HepG2 (cell line): Measurements from ENCODE around the gene DENND1C. TPM values are rescaled to one million over a fixed set of nuclear protein-coding genes. Genes with fewer than 3 reads are reported as not detected.

Source experiments
- ATAC-seq: fragments of 200-7000 bp; cut with Tn5 transposase; 3 replicates; pipeline ENCODE4 v1.9.1; 2020; ENCODE audit warnings: mild to moderate bottlenecking, moderate library complexity
- BruUV-seq: library from RNA; stranded (reverse); fragments of 400-500 nt; replicated peaks from 2 replicates; lab custom pipeline; 2021; lab: Mats Ljungman, UMichigan
- CTCF ChIA-PET: fragments of 300-600 bp; formaldehyde crosslinking; extraction: SDS; loops from one replicate; lab custom pipeline; 2021; ENCODE audit warnings: low total read pairs, inconsistent platforms, low intra/inter-chr PET ratio; lab: Yijun Ruan, JAX
- POLR2A ChIA-PET: fragments of 350-600 bp; sonication (Branson Sonifier 250); formaldehyde crosslinking; loops from one replicate; lab custom pipeline; 2020; ENCODE audit warnings: antibody characterized with exemption, inconsistent platforms; lab: Yijun Ruan, JAX
- DNase-seq: peaks from one replicate; pipeline ENCODE4 v3.0.0-alpha.2; 2015; ENCODE audit warnings: low spot score
- FAIRE-seq: peaks from 3 replicates; lab custom pipeline; 2011; peaks lifted over from hg19 to GRCh38; lab: Jason Lieb, UNC
- H2AFZ ChIP-seq: one replicate; pipeline ENCODE4 v1.6.1; 2011; ENCODE audit warnings: low read length, inconsistent platforms
- H3K27ac ChIP-seq: fragments of 300-600 bp; 3 replicates; pipeline ENCODE4 v1.8.0; 2011; ENCODE audit warnings: mixed run types, mild to moderate bottlenecking, mixed read lengths, low read length, inconsistent platforms; ENCODE audit not compliant: insufficient read depth; ENCODE audit errors: extremely low read length
- H3K27me3 ChIP-seq, 2 experiments: fragments of 200-600 bp in 1 of 2; 2 replicates in 1 of 2; 3 replicates in 1 of 2; pipeline versions ENCODE4 v1.6.0 to v1.8.0; 2011; ENCODE audit warnings: low read length in 2 of 2, mild to moderate bottlenecking in 2 of 2, moderate library complexity in 2 of 2, inconsistent platforms in 1 of 2; ENCODE audit not compliant: insufficient read depth in 2 of 2, control insufficient read depth in 1 of 2
- H3K36me3 ChIP-seq, 2 experiments: fragments of 200-600 bp in 1 of 2; replicated peaks in 1 of 2; 2 replicates in 1 of 2; 3 replicates in 1 of 2; pipeline versions ENCODE4 v1.5.1 to v1.8.0; 2011; ENCODE audit warnings: low read length in 2 of 2, inconsistent platforms in 1 of 2; ENCODE audit not compliant: insufficient read depth in 2 of 2, control insufficient read depth in 1 of 2
- H3K4me1 ChIP-seq: 2 replicates; pipeline ENCODE4 v1.5.1; 2012; ENCODE audit warnings: low read length, inconsistent platforms; ENCODE audit not compliant: insufficient read depth
- H3K4me2 ChIP-seq: 2 replicates; pipeline ENCODE4 v1.6.0; 2011; ENCODE audit warnings: low read depth, low read length, inconsistent platforms
- H3K4me3 ChIP-seq, 3 experiments: fragments of 200-600 bp in 1 of 3; sonication (generic), shearing (Covaris generic) in 1 of 3; replicated peaks in 1 of 3; 2 replicates each; pipeline ENCODE4 v1.5.1; 2011 to 2016; ENCODE audit warnings: low read length in 3 of 3, inconsistent platforms in 2 of 3, low read depth in 2 of 3, mild to moderate bottlenecking in 2 of 3, control low read depth in 1 of 3, mixed read lengths in 1 of 3; ENCODE audit not compliant: insufficient read depth in 1 of 3
- H3K79me2 ChIP-seq: one replicate; pipeline ENCODE4 v1.6.1; 2011; ENCODE audit warnings: low read length, inconsistent platforms; ENCODE audit not compliant: insufficient read depth
- H3K9ac ChIP-seq: 2 replicates; pipeline ENCODE4 v1.6.0; 2011; ENCODE audit warnings: mild to moderate bottlenecking, low read depth, low read length, inconsistent platforms; ENCODE audit not compliant: insufficient read depth
- H3K9me3 ChIP-seq: 2 replicates; pipeline ENCODE4 v1.5.1; 2012; ENCODE audit warnings: mild to moderate bottlenecking, low read length
- H4K20me1 ChIP-seq: 2 replicates; pipeline ENCODE4 v1.6.0; 2011; ENCODE audit warnings: inconsistent platforms, mild to moderate bottlenecking, low read length, moderate library complexity; ENCODE audit not compliant: insufficient read depth
- ELF4 ChIP-seq: sonication (generic); formaldehyde crosslinking; IDR thresholded peaks from 2 replicates; pipeline ENCODE4 v1.5.0; 2020; ENCODE audit warnings: missing genetic modification reagents, mild to moderate bottlenecking, moderate library complexity, borderline replicate concordance
- SALL2 ChIP-seq: sonication (generic); formaldehyde crosslinking; IDR thresholded peaks from 2 replicates; pipeline ENCODE4 v1.8.1; 2023; ENCODE audit warnings: mild to moderate bottlenecking, missing genetic modification reagents, inconsistent platforms
- ZNF101 ChIP-seq: sonication (generic); formaldehyde crosslinking; IDR thresholded peaks from 2 replicates; pipeline ENCODE4 v1.4.0; 2020; ENCODE audit warnings: mild to moderate bottlenecking, low read depth, missing genetic modification reagents, borderline replicate concordance
- ZSCAN31 ChIP-seq: sonication (generic); formaldehyde crosslinking; IDR thresholded peaks from 2 replicates; pipeline ENCODE4 v1.5.0; 2020; ENCODE audit warnings: low read depth, mild to moderate bottlenecking, missing genetic modification reagents
- WGBS: methylation state at CpG from one replicate; pipeline ENCODE4 v1.1.6; 2017; ENCODE audit warnings: low lambda C conversion rate; 5-methylcytosine and 5-hydroxymethylcytosine counted together
- in situ Hi-C: cut with HindIII; loops from 2 replicates; pipeline ENCODE4 v1.10.0; 2017; ENCODE audit warnings: low pct_unique_long_range_greater_than_20kb; ENCODE audit not compliant: extremely low pct_ligation_motif_present
- intact Hi-C: fragments of 100-400 bp; cut with micrococcal nuclease; formaldehyde crosslinking; loops from one replicate; pipeline ENCODE4 v1.10.0; 2022; ENCODE audit not compliant: unreplicated experiment
- polyA plus RNA-seq, 8 experiments: library from polyadenylated mRNA; depleted of rRNA in 3 of 8; stranded (reverse) in 7 of 8; unstranded in 1 of 8; fragments of >200 nt; fragmentation: Illumina TruSeq in 4 of 8; extraction: Trizol in 4 of 8; gene quantifications; 2 replicates each; pipeline versions ENCODE4 v1.2.1 to v1.2.3, GENCODE V29; 2011 to 2016; ENCODE audit warnings: low read depth in 4 of 8, missing spikeins in 1 of 8, mixed read lengths in 1 of 8; ENCODE audit not compliant: insufficient read depth in 1 of 8
- total RNA-seq, 5 experiments: library from RNA; depleted of rRNA; stranded (reverse); fragments of >200 nt; fragmentation: Illumina TruSeq; extraction: Trizol; gene quantifications; 2 replicates each; pipeline ENCODE4 v1.2.3, GENCODE V29; 2016; ENCODE audit warnings: low read depth in 1 of 5
- TF ChIP-seq, protein P1 (sequence below): fragments of 450-650 bp; IDR thresholded peaks from 2 replicates; pipeline ENCODE4 v1.6.1; 2016
- TF ChIP-seq, protein P2 (sequence below): sonication (generic); formaldehyde crosslinking; IDR thresholded peaks from 2 replicates; pipeline ENCODE4 v1.5.1; 2020; ENCODE audit warnings: mild to moderate bottlenecking, missing genetic modification reagents

Gene DENND1C
- total and polyA plus RNA-seq, 2 of the 13 experiments (the other 11 are each of a cell fraction or from before 2014, with no cell fraction given), result 0.04 to 0.73 TPM

DNA sequence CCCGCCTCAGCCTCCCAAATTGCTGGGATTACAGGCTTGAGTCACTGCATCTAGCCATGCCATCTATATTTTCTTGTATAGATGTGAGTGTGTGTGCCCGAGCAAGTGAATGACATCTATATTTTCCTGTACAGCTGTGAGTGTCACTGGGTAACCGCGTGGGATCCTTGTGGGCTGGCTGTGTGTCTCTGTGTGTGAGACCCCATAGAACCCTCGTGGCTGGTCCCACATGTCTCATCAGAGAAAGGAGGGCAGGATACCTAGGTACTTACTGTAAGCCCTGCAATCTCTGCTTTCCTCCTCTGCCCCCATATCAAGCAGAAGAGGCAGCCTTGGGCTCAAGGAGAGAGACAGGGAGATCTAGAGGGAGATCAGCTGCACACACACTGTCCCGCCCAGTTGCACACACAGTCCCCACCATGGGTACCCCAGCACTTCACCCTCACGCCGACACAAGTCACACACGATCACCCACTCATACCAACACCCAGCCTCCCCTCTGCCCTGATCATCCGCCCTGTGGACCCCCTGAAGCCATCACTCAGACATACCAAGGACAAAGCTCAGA lies 655 bp downstream of the DENND1C start:
- no peak for ATAC-seq

DNA sequence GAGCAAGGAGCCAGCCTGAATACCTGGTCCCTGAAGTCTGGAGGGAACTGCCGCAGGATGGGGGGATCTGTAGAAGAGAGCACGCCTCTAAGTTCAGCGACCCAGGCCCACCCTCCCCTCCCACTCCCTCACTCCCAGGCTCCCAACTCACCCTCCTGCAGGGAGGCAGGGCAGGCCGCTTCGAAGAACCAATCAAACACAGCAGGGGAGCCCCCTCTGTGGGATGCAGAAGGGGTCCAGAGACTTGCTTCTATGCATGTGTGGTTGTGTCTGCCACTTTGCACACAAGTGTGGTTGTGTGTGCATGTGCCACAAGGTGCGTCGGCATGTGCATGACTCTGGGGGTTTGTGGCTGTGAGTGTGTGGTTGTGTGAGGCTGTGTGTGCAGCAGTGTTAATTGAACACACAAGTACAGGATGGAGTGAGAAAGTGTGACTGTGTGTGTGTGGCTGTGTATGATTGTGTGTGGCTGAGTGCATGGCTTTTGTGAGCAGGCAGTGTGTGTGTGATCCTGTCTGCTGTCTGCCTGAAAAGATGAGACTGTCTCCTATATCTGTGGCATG lies 1.7 kb downstream of the DENND1C start:
- Histone ChIP-seq H3K27me3 (peaks cover 2 to 16% of the 10 kb centered on the region in 2 experiments; a peak in 3 of 5 replicates), H3K4me3 (no peak overlapping the region), H3K9me3 (no peaks in the 10 kb centered on the region), H3K4me2 (no peak overlapping the region), H2AFZ (no peak overlapping the region), H3K9ac (no peak overlapping the region), H3K36me3 (no peaks in the 10 kb centered on the region), H3K4me1 (peaks cover 27% of the 10 kb centered on the region), H3K27ac (no peak overlapping the region), H3K79me2 (no peaks in the 10 kb centered on the region), H4K20me1 (no peaks in the 10 kb centered on the region)
- ChIA-PET POLR2A (no interaction called here), CTCF (no interaction called here)
- in situ Hi-C loops (no loop called here), intact Hi-C loops (loop anchor here (10.0 kb wide), 1 partner anchor 385 kb away; no protein-coding TSS in a partner anchor)
- ATAC-seq (no peak), FAIRE-seq (no peak), DNase-seq (no peak)
- no TSS peak for BruUV-seq
- 14% methylated on average over 3 of the region's 7 CpGs for WGBS
- TF ChIP-seq, protein P1, sequence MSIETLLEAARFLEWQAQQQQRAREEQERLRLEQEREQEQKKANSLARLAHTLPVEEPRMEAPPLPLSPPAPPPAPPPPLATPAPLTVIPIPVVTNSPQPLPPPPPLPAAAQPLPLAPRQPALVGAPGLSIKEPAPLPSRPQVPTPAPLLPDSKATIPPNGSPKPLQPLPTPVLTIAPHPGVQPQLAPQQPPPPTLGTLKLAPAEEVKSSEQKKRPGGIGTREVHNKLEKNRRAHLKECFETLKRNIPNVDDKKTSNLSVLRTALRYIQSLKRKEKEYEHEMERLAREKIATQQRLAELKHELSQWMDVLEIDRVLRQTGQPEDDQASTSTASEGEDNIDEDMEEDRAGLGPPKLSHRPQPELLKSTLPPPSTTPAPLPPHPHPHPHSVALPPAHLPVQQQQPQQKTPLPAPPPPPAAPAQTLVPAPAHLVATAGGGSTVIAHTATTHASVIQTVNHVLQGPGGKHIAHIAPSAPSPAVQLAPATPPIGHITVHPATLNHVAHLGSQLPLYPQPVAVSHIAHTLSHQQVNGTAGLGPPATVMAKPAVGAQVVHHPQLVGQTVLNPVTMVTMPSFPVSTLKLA, result peak; percentile 46
- TF ChIP-seq, protein P2, sequence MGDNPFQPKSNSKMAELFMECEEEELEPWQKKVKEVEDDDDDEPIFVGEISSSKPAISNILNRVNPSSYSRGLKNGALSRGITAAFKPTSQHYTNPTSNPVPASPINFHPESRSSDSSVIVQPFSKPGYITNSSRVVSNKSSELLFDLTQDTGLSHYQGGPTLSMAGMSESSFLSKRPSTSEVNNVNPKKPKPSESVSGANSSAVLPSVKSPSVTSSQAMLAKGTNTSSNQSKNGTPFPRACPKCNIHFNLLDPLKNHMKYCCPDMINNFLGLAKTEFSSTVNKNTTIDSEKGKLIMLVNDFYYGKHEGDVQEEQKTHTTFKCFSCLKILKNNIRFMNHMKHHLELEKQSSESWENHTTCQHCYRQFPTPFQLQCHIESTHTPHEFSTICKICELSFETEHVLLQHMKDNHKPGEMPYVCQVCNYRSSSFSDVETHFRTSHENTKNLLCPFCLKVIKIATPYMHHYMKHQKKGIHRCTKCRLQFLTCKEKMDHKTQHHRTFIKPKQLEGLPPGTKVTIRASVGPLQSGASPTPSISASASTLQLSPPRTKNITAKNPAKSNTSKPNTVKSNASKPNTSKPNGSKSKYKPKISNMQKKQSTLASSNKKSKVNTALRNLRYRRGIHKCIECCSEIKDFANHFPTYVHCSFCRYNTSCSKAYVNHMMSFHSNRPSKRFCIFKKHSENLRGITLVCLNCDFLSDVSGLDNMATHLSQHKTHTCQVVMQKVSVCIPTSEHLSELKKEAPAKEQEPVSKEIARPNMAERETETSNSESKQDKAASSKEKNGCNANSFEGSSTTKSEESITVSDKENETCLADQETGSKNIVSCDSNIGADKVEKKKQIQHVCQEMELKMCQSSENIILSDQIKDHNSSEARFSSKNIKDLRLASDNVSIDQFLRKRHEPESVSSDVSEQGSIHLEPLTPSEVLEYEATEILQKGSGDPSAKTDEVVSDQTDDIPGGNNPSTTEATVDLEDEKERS (CRISPR knock-in tag), result no peak
- TF ChIP-seq ZNF101 (CRISPR knock-in tag), result no peak
- TF ChIP-seq ZSCAN31 (CRISPR knock-in tag), result no peak

More for the DNA sequence above, 655 bp downstream of the DENND1C start:
- no peak overlapping the region for H3K4me3 ChIP-seq
- H3K27ac ChIP-seq, result no peak overlapping the region
- DNase-seq (no peak), FAIRE-seq (no peak)
- H3K9ac ChIP-seq, result no peak overlapping the region
- WGBS, result 56% methylated on average over 6 of the region's 10 CpGs
- POLR2A ChIA-PET, result no interaction called here
- CTCF ChIA-PET, result interaction anchor here (0.9 to 1.3 kb wide), 2 partner anchors 36 to 151 kb away, joined by 3 read pairs; no protein-coding TSS in a partner anchor
- H3K4me2 ChIP-seq, result no peak overlapping the region
- H3K79me2 ChIP-seq, result no peaks in the 10 kb centered on the region
- no TSS peak for BruUV-seq
- H3K4me1 ChIP-seq, result peaks cover 30% of the 10 kb centered on the region
- in situ Hi-C loops, result no loop called here
- no peak overlapping the region for H2AFZ ChIP-seq
- TF ChIP-seq SALL2, result 0 out of 2 replicates have a peak, but pooled peaks have one; percentile 7
- no peak for TF ChIP-seq ELF4
- H4K20me1 ChIP-seq, result no peaks in the 10 kb centered on the region
- H3K9me3 ChIP-seq, result no peaks in the 10 kb centered on the region
- intact Hi-C loops, result loop anchor here (10.0 kb wide), 1 partner anchor 384 kb away; no protein-coding TSS in a partner anchor
- H3K36me3 ChIP-seq, result no peaks in the 10 kb centered on the region
- peaks cover 2 to 16% of the 10 kb centered on the region in 2 experiments; a peak in 3 of 5 replicates for H3K27me3 ChIP-seq
